HUES48 (cell line): ENCODE measurements around the gene DPH3.

Experiments
- H3K27ac ChIP-seq: one replicate; pipeline ENCODE4 v1.7.0; 2013; ENCODE audit warnings: low read depth, low read length, inconsistent platforms
- H3K27me3 ChIP-seq: 2 replicates; pipeline ENCODE4 v1.6.1; 2013; ENCODE audit warnings: mild to moderate bottlenecking, low read length; ENCODE audit not compliant: control insufficient read depth, insufficient read depth
- H3K36me3 ChIP-seq: 2 replicates; pipeline ENCODE4 v1.6.1; 2013; ENCODE audit warnings: low read length; ENCODE audit not compliant: control insufficient read depth, insufficient read depth
- H3K4me1 ChIP-seq: 2 replicates; pipeline ENCODE4 v1.6.1; 2013; ENCODE audit warnings: mild to moderate bottlenecking, low read length; ENCODE audit not compliant: control insufficient read depth, insufficient read depth
- H3K4me3 ChIP-seq: 2 replicates; pipeline ENCODE4 v1.5.1; 2013; ENCODE audit warnings: mild to moderate bottlenecking, low read depth, low read length
- H3K9ac ChIP-seq: 2 replicates; pipeline ENCODE4 v1.6.1; 2013; ENCODE audit warnings: mild to moderate bottlenecking, low read depth, low read length, moderate library complexity
- H3K9me3 ChIP-seq: 2 replicates; pipeline ENCODE4 v1.6.1; 2013; ENCODE audit warnings: low read length; ENCODE audit not compliant: control insufficient read depth, insufficient read depth

DPH3 gene

GRCh38 chr3:16272588-16272987, 7.8 kb upstream of the DPH3 start:
- Histone ChIP-seq H3K27me3 (no peaks in the 10 kb centered on the region), H3K9ac (no peak overlapping the region), H3K36me3 (peaks cover 73% of the 10 kb centered on the region), H3K4me1 (no peaks in the 10 kb centered on the region), H3K9me3 (no peaks in the 10 kb centered on the region), H3K4me3 (no peak overlapping the region), H3K27ac (no peak overlapping the region)

- Histone ChIP-seq H3K4me1 (0 out of 2 replicates have a peak, but pooled peaks cover 3% of the 10 kb centered on the region), H3K27me3 (no peaks in the 10 kb centered on the region), H3K9me3 (no peaks in the 10 kb centered on the region), H3K4me3 (no peak overlapping the region), H3K27ac (no peak overlapping the region), H3K36me3 (peaks cover 65% of the 10 kb centered on the region), H3K9ac (no peak overlapping the region)
Observed at GRCh38 chr3:16270855-16271254, 6.1 kb upstream of the DPH3 start.

DNA sequence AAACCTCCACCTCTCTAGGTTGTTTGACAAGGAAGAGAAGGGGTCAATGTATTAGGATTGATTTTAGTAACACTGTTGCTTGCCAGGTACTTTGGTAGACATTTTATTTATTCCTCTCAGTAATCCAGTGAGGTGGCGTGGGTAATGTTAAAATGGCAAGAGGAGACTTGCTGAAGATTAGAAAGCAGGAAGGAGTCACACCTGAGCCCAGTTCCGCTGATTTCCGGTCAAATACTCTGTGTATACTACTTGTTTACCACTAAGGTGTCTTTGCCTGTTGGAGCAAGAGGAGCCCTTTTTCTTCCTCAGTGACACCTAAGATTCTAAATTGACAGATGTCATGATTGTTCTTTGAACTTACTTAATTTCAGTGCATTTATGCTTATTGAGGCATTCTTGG, 2.0 kb upstream of the DPH3 start:
- no peaks in the 10 kb centered on the region for H3K9me3 ChIP-seq
- peaks cover 26% of the 10 kb centered on the region for H3K36me3 ChIP-seq
- H3K9ac ChIP-seq = no peak overlapping the region
- 0 out of 2 replicates have a peak, but pooled peaks cover 5% of the 10 kb centered on the region for H3K4me1 ChIP-seq
- H3K27ac ChIP-seq = no peak overlapping the region
- H3K27me3 ChIP-seq = no peaks in the 10 kb centered on the region
- H3K4me3 ChIP-seq = no peak overlapping the region

DNA sequence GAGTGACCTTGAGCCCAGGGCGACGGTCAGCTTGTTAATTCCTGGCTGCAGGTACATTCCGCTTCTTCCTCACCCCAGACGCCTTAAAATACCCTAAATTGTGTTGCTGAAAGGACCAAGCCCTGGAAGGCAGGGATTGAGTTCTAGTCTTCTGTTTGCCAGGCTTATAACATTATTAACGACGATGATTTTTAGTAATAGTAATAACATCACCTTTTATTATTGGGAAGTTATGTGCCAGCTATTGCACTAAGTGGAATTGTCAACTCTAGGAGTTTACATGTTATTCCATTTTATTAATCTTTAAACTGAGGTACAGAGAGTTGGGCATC, 678 bp upstream of the DPH3 start:
- 0 out of 2 replicates have a peak, but pooled peaks cover 5% of the 10 kb centered on the region for H3K4me1 ChIP-seq
- peak overlapping the region; percentile 95 for H3K27ac ChIP-seq
- H3K4me3 ChIP-seq = peak overlapping the region; percentile 97
- H3K9me3 ChIP-seq = no peaks in the 10 kb centered on the region
- peak overlapping the region; percentile 95 for H3K9ac ChIP-seq
- H3K27me3 ChIP-seq = no peaks in the 10 kb centered on the region
- H3K36me3 ChIP-seq = peaks cover 17% of the 10 kb centered on the region

DNA sequence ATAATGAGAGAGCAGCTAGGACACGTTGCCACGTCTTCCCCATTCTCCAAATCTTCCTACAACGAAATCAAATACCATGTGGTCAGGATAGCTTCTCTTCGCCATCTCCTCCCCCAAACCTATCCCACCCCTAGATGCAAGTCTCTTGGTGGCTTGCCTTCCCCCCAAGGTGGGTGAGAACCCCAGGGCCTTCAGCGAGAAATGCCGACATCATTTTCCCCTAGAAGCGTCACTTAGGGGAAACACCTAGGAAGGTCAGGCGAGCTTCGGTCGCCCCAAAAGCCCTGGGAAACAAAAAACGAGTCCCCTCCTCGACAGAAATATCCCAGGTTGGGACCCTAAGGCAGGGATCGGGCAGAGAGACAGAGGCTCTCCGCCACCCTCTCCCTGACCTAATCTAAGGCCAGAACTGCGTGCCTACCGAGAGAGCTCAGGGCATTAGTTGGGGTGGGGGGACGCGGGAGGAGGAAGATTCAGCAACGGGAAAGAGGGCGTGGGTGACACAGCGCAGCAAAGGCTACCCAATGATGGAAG, 502 bp downstream of the DPH3 start:
- Histone ChIP-seq H3K9ac (peak overlapping the region; percentile 73), H3K4me3 (peak overlapping the region; percentile 97), H3K4me1 (0 out of 2 replicates have a peak, but pooled peaks cover 5% of the 10 kb centered on the region), H3K9me3 (no peaks in the 10 kb centered on the region), H3K36me3 (peaks cover 18% of the 10 kb centered on the region), H3K27ac (peak overlapping the region; percentile 70), H3K27me3 (no peaks in the 10 kb centered on the region)

- H3K9me3 ChIP-seq = no peaks in the 10 kb centered on the region
- H3K9ac ChIP-seq = no peak overlapping the region
- 0 out of 2 replicates have a peak, but pooled peaks cover 5% of the 10 kb centered on the region for H3K4me1 ChIP-seq
- no peak overlapping the region for H3K27ac ChIP-seq
- peaks cover 21% of the 10 kb centered on the region for H3K36me3 ChIP-seq
- H3K27me3 ChIP-seq = no peaks in the 10 kb centered on the region
- no peak overlapping the region for H3K4me3 ChIP-seq
Observed at GRCh38 chr3:16262174-16262573, 2.6 kb downstream of the DPH3 start.

DNA sequence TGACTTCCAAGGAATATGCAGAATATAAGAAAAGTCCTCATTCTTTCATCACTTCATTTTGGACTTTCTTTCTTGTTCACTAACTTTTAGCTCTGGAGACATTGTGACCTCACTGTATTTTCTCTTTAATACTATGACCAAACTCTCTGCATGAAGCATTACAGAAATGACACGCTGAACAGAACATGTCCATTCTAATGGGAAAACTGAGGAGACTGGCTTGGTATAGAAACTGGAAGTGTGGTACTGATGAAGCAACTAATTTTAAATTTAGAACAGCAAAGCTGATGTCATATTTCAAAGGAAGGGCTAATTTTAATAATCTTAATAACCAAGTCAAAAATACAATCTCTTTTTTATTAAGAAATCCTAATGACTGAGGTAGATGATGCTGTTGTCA, 4.7 kb downstream of the DPH3 start:
- Histone ChIP-seq H3K4me3 (no peak overlapping the region), H3K27ac (no peak overlapping the region), H3K9ac (no peak overlapping the region), H3K36me3 (peaks cover 21% of the 10 kb centered on the region), H3K27me3 (no peaks in the 10 kb centered on the region), H3K4me1 (no peaks in the 10 kb centered on the region), H3K9me3 (no peaks in the 10 kb centered on the region)

DNA sequence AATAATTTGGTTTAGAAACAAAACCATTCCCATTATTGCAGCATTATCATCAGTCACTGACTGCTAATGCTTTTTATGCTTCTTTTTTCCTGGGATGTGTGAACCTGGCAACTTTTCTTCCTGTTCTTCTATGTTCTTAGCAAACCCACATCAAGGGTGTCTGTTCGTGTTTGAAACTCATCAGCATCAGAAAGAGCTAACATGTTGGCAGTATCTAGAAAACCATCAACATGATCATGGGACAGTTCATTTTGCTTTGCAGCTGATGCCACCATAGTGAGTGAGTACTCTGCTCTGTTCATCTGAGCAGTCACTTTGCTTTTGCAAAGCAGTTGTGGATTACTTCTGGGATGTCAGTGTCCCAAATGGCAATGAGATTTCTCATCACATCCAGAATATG, 5.9 kb downstream of the DPH3 start:
- Histone ChIP-seq H3K4me3 (no peak overlapping the region), H3K9me3 (no peaks in the 10 kb centered on the region), H3K27ac (no peak overlapping the region), H3K27me3 (no peaks in the 10 kb centered on the region), H3K9ac (no peak overlapping the region), H3K36me3 (peaks cover 21% of the 10 kb centered on the region), H3K4me1 (no peaks in the 10 kb centered on the region)

DNA sequence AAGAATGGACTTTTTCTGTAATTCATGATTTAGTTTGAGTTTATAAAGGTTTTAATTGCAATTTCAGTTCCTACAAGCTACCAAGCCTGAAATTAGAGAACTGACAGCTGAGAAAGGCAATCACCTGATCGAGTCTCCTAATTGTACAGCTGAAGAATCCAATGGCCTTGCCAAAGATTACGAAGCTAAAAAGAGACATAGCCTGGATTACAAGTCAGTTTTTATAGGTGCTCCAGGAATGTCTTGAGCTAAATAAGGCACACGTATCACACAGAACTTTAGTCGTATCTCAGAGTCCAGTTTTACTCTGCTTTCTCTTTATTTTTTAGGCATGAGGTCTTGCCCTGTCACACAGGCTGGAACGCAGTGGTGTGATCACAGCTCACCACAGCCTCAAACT, 6.6 kb downstream of the DPH3 start:
- no peaks in the 10 kb centered on the region for H3K4me1 ChIP-seq
- H3K9ac ChIP-seq = no peak overlapping the region
- H3K36me3 ChIP-seq = peaks cover 21% of the 10 kb centered on the region
- H3K4me3 ChIP-seq = no peak overlapping the region
- no peaks in the 10 kb centered on the region for H3K27me3 ChIP-seq
- no peak overlapping the region for H3K27ac ChIP-seq
- no peaks in the 10 kb centered on the region for H3K9me3 ChIP-seq

DNA sequence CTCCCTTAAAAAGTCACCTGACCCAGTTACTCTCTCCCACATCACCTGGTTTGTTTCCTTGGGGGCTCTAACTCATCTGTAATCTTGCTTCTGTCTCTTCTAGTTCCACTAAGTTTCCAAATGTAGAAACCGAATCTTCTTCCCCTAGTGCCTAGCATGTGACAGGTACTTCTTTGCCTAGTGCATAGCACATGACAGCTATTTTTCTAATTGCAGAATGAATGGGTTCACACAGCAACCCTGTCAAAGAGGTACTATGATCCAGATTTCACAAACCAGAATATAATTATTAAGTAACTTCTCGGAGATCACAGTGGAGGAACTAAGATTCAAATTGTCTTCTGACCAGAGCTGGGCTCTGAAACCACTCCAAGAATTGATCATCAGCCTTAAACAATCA, 7.4 kb downstream of the DPH3 start:
- H3K27ac ChIP-seq = no peak overlapping the region
- peaks cover 21% of the 10 kb centered on the region for H3K36me3 ChIP-seq
- H3K9me3 ChIP-seq = no peaks in the 10 kb centered on the region
- H3K4me3 ChIP-seq = no peak overlapping the region
- no peaks in the 10 kb centered on the region for H3K27me3 ChIP-seq
- H3K9ac ChIP-seq = no peak overlapping the region
- no peaks in the 10 kb centered on the region for H3K4me1 ChIP-seq

DNA sequence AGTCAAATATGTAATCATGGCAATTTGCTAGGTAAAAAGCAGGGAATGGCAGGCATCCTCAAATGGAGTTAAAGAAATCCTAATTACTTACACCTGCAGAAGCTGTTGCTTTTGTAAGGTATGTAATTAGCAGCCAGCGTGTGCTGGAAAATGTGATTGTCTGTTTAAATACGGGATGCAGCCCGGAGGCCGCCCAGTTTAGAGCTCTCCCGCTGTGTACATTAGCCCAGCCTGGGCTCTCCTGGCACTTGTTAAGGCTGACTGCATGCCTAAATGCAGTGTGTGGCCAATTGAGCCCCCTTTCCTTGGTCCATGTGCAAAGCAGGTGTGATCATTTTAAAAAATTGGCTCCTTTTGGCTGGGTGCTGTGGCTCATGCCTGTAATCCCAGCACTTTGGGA, 9.0 kb downstream of the DPH3 start:
- Histone ChIP-seq H3K9ac (no peak overlapping the region), H3K36me3 (peaks cover 19% of the 10 kb centered on the region), H3K4me3 (no peak overlapping the region), H3K4me1 (no peaks in the 10 kb centered on the region), H3K9me3 (no peaks in the 10 kb centered on the region), H3K27ac (no peak overlapping the region), H3K27me3 (no peaks in the 10 kb centered on the region)

DNA sequence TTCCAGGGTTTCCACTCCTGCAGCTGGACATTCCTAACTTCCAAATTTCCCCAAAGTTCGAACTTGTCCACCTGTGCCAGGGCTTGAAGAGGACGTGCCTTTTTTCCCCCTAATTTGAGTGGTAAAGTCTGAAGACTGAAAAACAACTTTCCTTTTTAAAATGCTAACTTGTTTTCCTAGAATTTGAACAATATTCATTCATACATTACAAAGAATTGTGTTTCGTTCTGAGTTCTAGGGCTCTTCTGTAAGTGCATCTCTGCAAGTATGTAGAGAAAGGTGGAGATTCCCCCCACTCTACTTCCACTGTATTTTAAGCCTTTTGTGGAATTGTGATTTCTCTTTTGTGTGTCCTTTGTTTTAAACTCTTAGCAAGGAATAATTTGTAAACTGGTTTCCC, 9.4 kb downstream of the DPH3 start:
- H3K9me3 ChIP-seq = no peaks in the 10 kb centered on the region
- no peak overlapping the region for H3K4me3 ChIP-seq
- no peaks in the 10 kb centered on the region for H3K27me3 ChIP-seq
- H3K4me1 ChIP-seq = no peaks in the 10 kb centered on the region
- H3K27ac ChIP-seq = no peak overlapping the region
- H3K9ac ChIP-seq = no peak overlapping the region
- peaks cover 15% of the 10 kb centered on the region for H3K36me3 ChIP-seq
